T-cell (primary cell): ENCODE results near the gene ADSS2. TPM values are rescaled to one million over a fixed set of nuclear protein-coding genes. Genes with fewer than 3 reads are reported as not detected.

Source experiments
- ATAC-seq, 4 experiments: fragments of 200-7000 bp in 3 of 4; fragments of 150-1000 bp in 1 of 4; cut with Tn5 transposase; replicated peaks in 1 of 4; 1 replicate in 3 of 4; 2 replicates in 1 of 4; pipeline ENCODE4 v1.10.0; 2021; ENCODE audit warnings: moderate library complexity in 3 of 4, mild to moderate bottlenecking in 2 of 4, moderate number of reproducible peaks in 1 of 4
- CTCF ChIA-PET, 2 donors: fragments of 300-600 bp; sonication (Branson Sonifier 250); formaldehyde crosslinking; loops; one replicate each; lab custom pipeline; 2022; ENCODE audit warnings: antibody characterized with exemption in 2 of 2; lab: Charles Lee
- POLR2A ChIA-PET, 2 donors: fragments of 300-600 bp; sonication (Branson Sonifier 250); formaldehyde crosslinking; loops; one replicate each; lab custom pipeline; 2022; ENCODE audit warnings: antibody characterized with exemption in 2 of 2; lab: Charles Lee
- DNase-seq, 35 experiments: peaks; one replicate each; pipeline versions ENCODE4 v3.0.0 to v3.0.0-alpha.2; 2013 to 2023
- H3K27ac ChIP-seq: one replicate; pipeline ENCODE4 v1.5.1; 2013; ENCODE audit warnings: low read length
- H3K27me3 ChIP-seq, 2 experiments: replicated peaks in 1 of 2; 1 replicate in 1 of 2; 2 replicates in 1 of 2; pipeline versions ENCODE4 v1.6.1 to v1.7.0; 2013; ENCODE audit warnings: low read length in 1 of 2, mixed read lengths in 1 of 2; ENCODE audit not compliant: control insufficient read depth in 2 of 2, insufficient read depth in 2 of 2; ENCODE audit errors: extremely low read depth in 1 of 2
- H3K36me3 ChIP-seq, 2 donors: 1 replicate in 1 of 2; 2 replicates in 1 of 2; pipeline versions ENCODE4 v1.6.1 to v1.7.0; 2013; ENCODE audit warnings: low read length in 1 of 2; ENCODE audit not compliant: control insufficient read depth in 2 of 2, insufficient read depth in 1 of 2; ENCODE audit errors: extremely low read depth in 1 of 2
- H3K4me1 ChIP-seq, 2 experiments: 1 replicate in 1 of 2; 2 replicates in 1 of 2; pipeline versions ENCODE4 v1.6.1 to v1.7.0; 2013; ENCODE audit warnings: low read length in 2 of 2, mixed read lengths in 1 of 2; ENCODE audit not compliant: insufficient read depth in 2 of 2, control insufficient read depth in 1 of 2; ENCODE audit errors: extremely low read depth in 1 of 2
- H3K4me3 ChIP-seq, 2 donors: 1 replicate in 1 of 2; 2 replicates in 1 of 2; pipeline versions ENCODE4 v1.5.1 to v1.7.0; 2013; ENCODE audit warnings: mild to moderate bottlenecking in 2 of 2, low read length in 1 of 2, moderate library complexity in 1 of 2; ENCODE audit not compliant: control insufficient read depth in 1 of 2; ENCODE audit errors: extremely low read depth in 1 of 2
- H3K9me3 ChIP-seq: 2 replicates; pipeline ENCODE4 v1.7.0; 2013
- H3K27ac Mint-ChIP-seq, 2 donors: one replicate each; pipeline ENCODE4 v1.8.0; 2020 to 2021; ENCODE audit warnings: mild to moderate bottlenecking in 2 of 2, mixed read lengths in 2 of 2
- H3K27me3 Mint-ChIP-seq, 2 donors: one replicate each; pipeline ENCODE4 v1.8.0; 2021 to 2022; ENCODE audit warnings: mixed read lengths in 2 of 2
- H3K36me3 Mint-ChIP-seq: one replicate; pipeline ENCODE4 v1.8.0; 2021; ENCODE audit warnings: mixed read lengths
- H3K4me1 Mint-ChIP-seq, 3 donors: one replicate each; pipeline ENCODE4 v1.8.0; 2020 to 2022; ENCODE audit warnings: mixed read lengths in 3 of 3, mild to moderate bottlenecking in 1 of 3
- H3K4me3 Mint-ChIP-seq, 3 donors: one replicate each; pipeline ENCODE4 v1.8.0; 2020 to 2022; ENCODE audit warnings: mild to moderate bottlenecking in 3 of 3, mixed read lengths in 3 of 3, moderate library complexity in 3 of 3
- H3K9me3 Mint-ChIP-seq, 3 donors: one replicate each; pipeline ENCODE4 v1.8.0; 2020 to 2022; ENCODE audit warnings: mixed read lengths in 3 of 3
- WGBS: methylation state at CpG from one replicate; pipeline ENCODE4 v1.1.5; 2013; ENCODE audit warnings: missing lambda C conversion rate; ENCODE audit not compliant: insufficient coverage; 5-methylcytosine and 5-hydroxymethylcytosine counted together
- total RNA-seq, 35 experiments: library from RNA in 6 of 35; stranded (reverse) in 6 of 35; fragments of 120-200 nt in 1 of 35; gene quantifications; one replicate each; pipeline versions ENCODE4 v1.2.1 to v1.2.4 and lab custom pipeline; 2013 to 2026

ADSS2 gene
- total RNA-seq, 5 donors from 2014 or later (not counting 1 experiment from before 2014, with no cell fraction given), result 49.6 to 53.4 (median 51.6) TPM

GRCh38 chr1:244448279-244449036 is 3.3 kb downstream of the ADSS2 start:
- no peak overlapping the region for H3K27ac ChIP-seq
- no peaks in the 10 kb centered on the region for H3K9me3 ChIP-seq
- no peak overlapping the region for H3K4me3 ChIP-seq
- POLR2A ChIA-PET, result interaction anchor here in 1 of 2 donors (0.6 to 1.2 kb wide), 2 partner anchors 15 to 414 kb away, joined by 3 to 13 read pairs; no protein-coding TSS in a partner anchor
- H3K36me3 Mint-ChIP-seq, result peaks cover 23% of the 10 kb centered on the region
- peaks cover 0 to 4% (median 0%) of the 10 kb centered on the region in 3 donors for H3K9me3 Mint-ChIP-seq
- H3K4me1 Mint-ChIP-seq, result peaks cover 68 to 71% (median 68%) of the 10 kb centered on the region in 3 donors
- DNase-seq (no peak), ATAC-seq (no peak)
- H3K27me3 ChIP-seq, result no peaks in the 10 kb centered on the region
- CTCF ChIA-PET, result interaction anchor here in 1 of 2 donors (1.4 kb wide), 1 partner anchor 17 kb away, joined by 4 read pairs; no protein-coding TSS in a partner anchor
- no peaks in the 10 kb centered on the region for H3K27me3 Mint-ChIP-seq
- H3K36me3 ChIP-seq, result peaks cover 0 to 4% of the 10 kb centered on the region in 2 donors
- 78% methylated on average over 2 of the region's 5 CpGs for WGBS
- no peak overlapping the region for H3K27ac Mint-ChIP-seq
- peak overlapping the region in 2 of 3 donors; percentile 15 to 31 for H3K4me3 Mint-ChIP-seq
- peaks cover 13 to 30% of the 10 kb centered on the region in 2 experiments for H3K4me1 ChIP-seq

- Mint-ChIP-seq H3K27ac (no peak overlapping the region), H3K27me3 (no peaks in the 10 kb centered on the region), H3K4me1 (peaks cover 72 to 78% (median 73%) of the 10 kb centered on the region in 3 donors), H3K9me3 (peaks cover 0 to 4% (median 0%) of the 10 kb centered on the region in 3 donors), H3K36me3 (peaks cover 23% of the 10 kb centered on the region), H3K4me3 (no peak overlapping the region)
- DNase-seq (no peak), ATAC-seq (no peak)
- WGBS, result no CpG with 5 or more reads among the region's 2 CpGs
- Histone ChIP-seq H3K4me1 (peaks cover 13 to 28% of the 10 kb centered on the region in 2 experiments), H3K27me3 (no peaks in the 10 kb centered on the region), H3K9me3 (no peaks in the 10 kb centered on the region), H3K27ac (no peak overlapping the region), H3K4me3 (no peak overlapping the region), H3K36me3 (peaks cover 0 to 4% of the 10 kb centered on the region in 2 donors)
- ChIA-PET CTCF (interaction anchor here in 1 of 2 donors (0.6 to 1.4 kb wide), 2 partner anchors 16 to 151 kb away, joined by 4 read pairs; no protein-coding TSS in a partner anchor), POLR2A (interaction anchor here (0.6 kb wide), 2 partner anchors 415 to 568 kb away, joined by 3 to 13 read pairs; no protein-coding TSS in a partner anchor)
These were observed 4.2 kb downstream of the ADSS2 start for GRCh38 chr1:244447552-244447951.

GRCh38 chr1:244447024-244447423 is 4.7 kb downstream of the ADSS2 start:
- H3K27me3 Mint-ChIP-seq, result no peaks in the 10 kb centered on the region
- H3K4me1 Mint-ChIP-seq, result peaks cover 72 to 78% (median 73%) of the 10 kb centered on the region in 3 donors
- ChIA-PET CTCF (interaction anchor here (1.0 to 1.4 kb wide), 3 partner anchors 16 to 31 kb away, joined by 3 to 5 read pairs (median 4); no protein-coding TSS in a partner anchor), POLR2A (interaction anchor here (0.6 to 1.3 kb wide), 2 partner anchors 22 to 567 kb away, joined by 3 to 5 read pairs; no protein-coding TSS in a partner anchor)
- Histone ChIP-seq H3K4me3 (no peak overlapping the region), H3K36me3 (peaks cover 0 to 4% of the 10 kb centered on the region in 2 donors), H3K27me3 (no peaks in the 10 kb centered on the region), H3K9me3 (no peaks in the 10 kb centered on the region), H3K27ac (no peak overlapping the region), H3K4me1 (peaks cover 13 to 24% of the 10 kb centered on the region in 2 experiments)
- ATAC-seq (no peak), DNase-seq (no peak)
- no CpG with 5 or more reads among the region's 1 CpG for WGBS
- H3K36me3 Mint-ChIP-seq, result peaks cover 23% of the 10 kb centered on the region
- H3K27ac Mint-ChIP-seq, result peak overlapping the region in 1 of 2 donors; percentile 46
- H3K4me3 Mint-ChIP-seq, result peak overlapping the region in 1 of 3 donors; percentile 25
- peaks cover 0 to under 1% (median 0%) of the 10 kb centered on the region in 3 donors for H3K9me3 Mint-ChIP-seq

GRCh38 chr1:244445320-244446181 is 6.2 kb downstream of the ADSS2 start:
- Mint-ChIP-seq H3K4me3 (peak overlapping the region in 1 of 3 donors; percentile 19), H3K9me3 (no peaks in the 10 kb centered on the region), H3K4me1 (peaks cover 68 to 77% (median 71%) of the 10 kb centered on the region in 3 donors), H3K27ac (peak overlapping the region in 1 of 2 donors; percentile 72), H3K27me3 (no peaks in the 10 kb centered on the region), H3K36me3 (peaks cover 23% of the 10 kb centered on the region)
- no peaks in the 10 kb centered on the region for H3K27me3 ChIP-seq
- no CpG with 5 or more reads among the region's 2 CpGs for WGBS
- CTCF ChIA-PET, result interaction anchor here (0.6 to 1.2 kb wide), 4 partner anchors 17 to 1102 kb away, joined by 3 to 5 read pairs (median 4); no protein-coding TSS in a partner anchor
- DNase-seq (no peak), ATAC-seq (no peak)
- POLR2A ChIA-PET, result interaction anchor here (0.6 to 1.3 kb wide), 6 partner anchors 15 to 1074 kb away, joined by 3 to 6 read pairs (median 3); no protein-coding TSS in a partner anchor
- no peak overlapping the region for H3K27ac ChIP-seq
- no peaks in the 10 kb centered on the region for H3K9me3 ChIP-seq
- H3K4me1 ChIP-seq, result peaks cover 13 to 24% of the 10 kb centered on the region in 2 experiments
- no peak overlapping the region for H3K4me3 ChIP-seq
- H3K36me3 ChIP-seq, result peaks cover 0 to 4% of the 10 kb centered on the region in 2 donors

GRCh38 chr1:244444854-244445253 is 6.9 kb downstream of the ADSS2 start:
- no peaks in the 10 kb centered on the region for H3K9me3 ChIP-seq
- Mint-ChIP-seq H3K27ac (no peak overlapping the region), H3K27me3 (no peaks in the 10 kb centered on the region), H3K4me3 (peak overlapping the region in 2 of 3 donors; percentile 19 to 21), H3K4me1 (peaks cover 68 to 75% (median 69%) of the 10 kb centered on the region in 3 donors), H3K36me3 (peaks cover 27% of the 10 kb centered on the region), H3K9me3 (no peaks in the 10 kb centered on the region)
- POLR2A ChIA-PET, result interaction anchor here (0.6 to 0.8 kb wide), 5 partner anchors 17 to 1073 kb away, joined by 3 to 6 read pairs (median 3); no protein-coding TSS in a partner anchor
- no peak overlapping the region for H3K4me3 ChIP-seq
- CTCF ChIA-PET, result interaction anchor here (0.6 to 0.7 kb wide), 3 partner anchors 19 to 184 kb away, joined by 3 to 6 read pairs (median 4); no protein-coding TSS in a partner anchor
- ATAC-seq, result no peak
- H3K27me3 ChIP-seq, result no peaks in the 10 kb centered on the region
- no peak for DNase-seq
- no peak overlapping the region for H3K27ac ChIP-seq
- H3K4me1 ChIP-seq, result peaks cover 10 to 19% of the 10 kb centered on the region in 2 experiments
- peaks cover 0 to 4% of the 10 kb centered on the region in 2 donors for H3K36me3 ChIP-seq
- WGBS, result no CpG with 5 or more reads among the region's 1 CpG
